Glutamatergic neuron (in vitro differentiated cells): ENCODE results near the gene MN1. TPM values are rescaled to one million over a fixed set of nuclear protein-coding genes. Genes with fewer than 3 reads are reported as not detected.
A peak's percentile ranks its signal among the peaks of the same experiment; 100 is the strongest.

Source experiments
- DNase-seq: peaks from one replicate; pipeline ENCODE4 v3.0.0; 2022
- H3K27ac Mint-ChIP-seq: one replicate; pipeline ENCODE4 v1.8.0; 2020; ENCODE audit warnings: mild to moderate bottlenecking, mixed read lengths, inconsistent platforms; ENCODE audit not compliant: unreplicated experiment
- H3K27me3 Mint-ChIP-seq: one replicate; pipeline ENCODE4 v1.8.0; 2020; ENCODE audit warnings: mild to moderate bottlenecking, moderate library complexity, mixed read lengths, inconsistent platforms; ENCODE audit not compliant: unreplicated experiment
- H3K36me3 Mint-ChIP-seq: one replicate; pipeline ENCODE4 v1.8.0; 2020; ENCODE audit warnings: mild to moderate bottlenecking, mixed read lengths, inconsistent platforms; ENCODE audit not compliant: unreplicated experiment
- H3K4me1 Mint-ChIP-seq: one replicate; pipeline ENCODE4 v1.8.0; 2020; ENCODE audit warnings: mild to moderate bottlenecking, low read depth, mixed read lengths, inconsistent platforms; ENCODE audit not compliant: unreplicated experiment
- H3K4me3 Mint-ChIP-seq: one replicate; pipeline ENCODE4 v1.8.0; 2020; ENCODE audit warnings: mild to moderate bottlenecking, mixed read lengths, inconsistent platforms; ENCODE audit not compliant: unreplicated experiment
- H3K9me3 Mint-ChIP-seq: one replicate; pipeline ENCODE4 v1.8.0; 2020; ENCODE audit warnings: mild to moderate bottlenecking, moderate library complexity, mixed read lengths, inconsistent platforms; ENCODE audit not compliant: unreplicated experiment
- CTCF ChIP-seq: fragments of 200-600 bp; sonication (generic); IDR thresholded peaks from one replicate; pipeline ENCODE4 v1.5.0; 2021; ENCODE audit not compliant: partially characterized antibody, unreplicated experiment
- total RNA-seq: library from RNA; stranded (reverse); fragmentation: NEBNext Ultra II Directional; extraction: Animal tissue kit (Norgen Biotek cat#: 25700); gene quantifications from one replicate; pipeline ENCODE4 v1.2.1, GENCODE V29; 2021; ENCODE audit not compliant: unreplicated experiment

Gene MN1
- total RNA-seq, 1 donor from 2014 or later = 0.91 TPM

GRCh38 chr22:27804470-27805297, 3.1 kb upstream of the MN1 start:
- peaks cover 9% of the 10 kb centered on the region for H3K4me1 Mint-ChIP-seq
- TF ChIP-seq CTCF = peak; percentile 72
- peak; percentile 81 for DNase-seq
- peaks cover 5% of the 10 kb centered on the region for H3K9me3 Mint-ChIP-seq
- H3K27me3 Mint-ChIP-seq = peaks cover 17% of the 10 kb centered on the region
- H3K36me3 Mint-ChIP-seq = no peaks in the 10 kb centered on the region
- no peak overlapping the region for H3K27ac Mint-ChIP-seq
- no peak overlapping the region for H3K4me3 Mint-ChIP-seq

- H3K27me3 Mint-ChIP-seq = peaks cover 19% of the 10 kb centered on the region
- H3K4me3 Mint-ChIP-seq = no peak overlapping the region
- peaks cover 5% of the 10 kb centered on the region for H3K9me3 Mint-ChIP-seq
- DNase-seq = no peak
- no peak for TF ChIP-seq CTCF
- H3K4me1 Mint-ChIP-seq = peaks cover 7% of the 10 kb centered on the region
- H3K27ac Mint-ChIP-seq = no peak overlapping the region
- H3K36me3 Mint-ChIP-seq = no peaks in the 10 kb centered on the region
Observed at GRCh38 chr22:27803841-27804415, 2.4 kb upstream of the MN1 start.

- Mint-ChIP-seq H3K27ac (no peak overlapping the region), H3K9me3 (peaks cover 6% of the 10 kb centered on the region), H3K4me3 (peak overlapping the region; percentile 82), H3K36me3 (no peaks in the 10 kb centered on the region), H3K4me1 (peaks cover 6% of the 10 kb centered on the region), H3K27me3 (peaks cover 19% of the 10 kb centered on the region)
- TF ChIP-seq CTCF = no peak
- DNase-seq = no peak
Observed at GRCh38 chr22:27802346-27803073, 954 bp upstream of the MN1 start.

GRCh38 chr22:27801202-27801615, 347 bp downstream of the MN1 start:
- Mint-ChIP-seq H3K4me1 (peaks cover 6% of the 10 kb centered on the region), H3K36me3 (no peaks in the 10 kb centered on the region), H3K4me3 (peak overlapping the region; percentile 70), H3K9me3 (peaks cover 6% of the 10 kb centered on the region), H3K27me3 (peaks cover 16% of the 10 kb centered on the region), H3K27ac (no peak overlapping the region)
- TF ChIP-seq CTCF = no peak
- peak; percentile 61 for DNase-seq
